NCI-H1092 (cell line): ENCODE measurements around the gene KPNB1.
A peak's percentile ranks its signal among the peaks of the same experiment; 100 is the strongest.

ENCODE experiments used
- DNase-seq: peaks from one replicate; lab custom pipeline; 2025; lab: John Stamatoyannopoulos, UW

KPNB1 gene

DNA sequence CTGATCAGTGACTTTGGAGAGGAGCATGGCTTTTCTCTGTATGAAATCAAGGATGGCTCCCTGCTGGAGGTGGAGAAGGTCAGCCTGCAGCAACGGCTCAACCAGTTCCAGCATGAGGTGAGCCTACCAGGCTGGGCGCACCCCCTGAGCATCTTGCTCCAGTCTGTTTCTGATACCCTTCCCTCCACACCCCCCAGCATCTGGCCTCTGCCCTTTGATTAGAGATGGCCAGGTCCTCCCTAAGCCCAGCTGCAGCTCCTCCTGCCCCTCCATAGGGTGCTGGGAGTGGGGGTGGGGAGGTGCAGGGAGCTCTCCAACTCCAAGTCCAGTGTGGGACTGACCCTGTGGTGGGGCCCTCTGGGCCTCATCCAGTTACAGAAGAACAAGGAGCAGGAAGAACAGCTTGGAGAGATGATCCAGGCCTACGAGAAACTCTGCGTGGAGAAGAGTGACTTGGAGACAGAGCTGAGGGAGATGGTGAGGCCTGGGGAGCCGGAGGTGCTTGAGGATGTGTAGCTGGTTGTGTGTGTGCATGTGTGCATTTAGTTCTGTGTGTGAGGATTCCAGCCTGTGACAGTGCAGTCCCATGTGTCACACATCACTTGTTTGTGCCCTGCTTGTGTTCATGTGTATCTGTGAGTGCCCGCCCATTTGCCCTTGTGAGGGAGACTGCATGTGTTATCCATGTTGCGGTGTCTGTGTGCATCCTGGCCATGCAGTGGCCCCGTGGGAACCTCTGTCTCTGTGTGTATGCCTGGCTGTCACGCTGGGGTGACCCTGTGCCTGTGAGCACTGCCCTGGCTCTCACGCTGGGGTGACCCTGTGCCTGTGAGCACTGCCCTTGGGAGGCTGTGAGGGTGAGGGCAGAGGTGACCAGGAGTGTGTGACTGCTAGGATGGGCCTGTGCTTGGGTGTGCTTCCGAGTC lies 47.3 kb downstream of the KPNB1 start:
- DNase-seq = no peak

DNA sequence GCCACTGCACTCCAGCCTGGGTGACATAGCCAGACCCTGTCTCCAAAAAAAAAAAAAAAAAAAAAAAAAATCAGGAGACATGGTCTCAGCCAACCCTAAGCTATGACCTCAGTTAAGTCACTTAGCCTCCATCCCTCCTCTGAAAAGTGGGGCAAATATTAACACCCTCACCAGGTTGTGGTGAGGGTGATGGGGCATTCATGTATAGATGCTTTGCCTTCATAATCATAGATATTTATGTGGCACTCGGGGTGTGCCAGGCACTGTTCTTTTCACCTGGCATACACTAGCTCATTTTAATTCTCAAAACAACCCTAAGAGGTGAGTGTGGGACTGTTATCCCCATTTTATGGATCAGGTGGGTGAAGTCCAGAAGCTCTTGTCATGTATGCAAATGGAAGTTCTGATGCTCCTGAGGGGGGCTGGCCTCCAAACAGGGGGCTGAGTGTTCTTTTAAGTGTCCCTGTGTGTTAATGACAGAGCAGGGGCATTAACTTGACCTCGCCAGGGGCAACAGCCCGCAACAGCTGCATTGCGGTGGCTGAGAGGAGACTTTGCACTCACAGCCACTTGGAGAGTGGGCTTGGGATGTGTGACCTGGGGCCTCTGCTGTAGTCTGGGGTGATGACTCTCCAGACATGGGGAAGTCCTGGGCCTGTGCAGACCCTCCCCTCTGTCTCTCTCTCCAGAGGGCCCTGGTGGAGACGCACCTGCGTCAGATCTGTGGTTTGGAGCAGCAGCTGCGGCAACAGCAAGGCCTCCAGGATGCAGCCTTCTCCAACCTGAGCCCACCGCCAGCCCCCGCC lies 48.4 kb downstream of the KPNB1 start:
- no peak for DNase-seq

DNA sequence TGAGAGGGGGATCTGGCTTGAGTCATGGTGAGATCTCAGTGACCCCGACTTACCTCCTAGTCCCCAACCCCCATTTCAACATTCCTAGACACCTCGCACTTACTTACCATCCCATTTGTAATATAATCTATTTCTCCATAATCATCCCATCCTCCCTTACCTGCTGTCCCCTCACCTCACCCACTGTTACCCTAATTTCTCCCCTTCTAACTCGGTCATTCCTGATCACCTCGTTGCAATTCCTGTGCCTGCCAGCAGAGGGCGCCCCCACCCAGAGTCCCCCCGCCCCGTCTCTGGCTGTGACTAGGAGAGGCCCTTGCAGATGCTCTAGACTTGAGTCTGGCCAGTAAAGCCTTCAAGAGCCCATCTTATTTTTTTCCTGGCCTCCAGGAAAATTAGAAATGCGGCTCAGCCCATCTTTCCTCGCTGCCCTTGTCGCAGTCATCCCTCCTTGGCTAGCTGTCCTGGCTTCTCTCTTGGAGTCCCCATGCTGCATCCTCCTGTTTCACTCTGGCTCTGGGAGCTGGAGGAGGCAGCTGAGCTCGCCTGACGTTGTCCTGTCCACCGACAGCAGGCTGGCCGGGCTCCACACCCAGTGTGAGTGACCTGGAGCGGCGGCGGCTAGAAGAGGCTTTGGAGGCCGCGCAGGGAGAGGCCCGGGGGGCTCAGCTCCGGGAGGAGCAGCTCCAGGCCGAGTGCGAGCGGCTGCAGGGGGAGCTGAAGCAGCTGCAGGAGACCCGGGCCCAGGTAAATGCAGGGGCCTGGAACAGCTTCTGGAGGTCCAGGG lies 49.2 kb downstream of the KPNB1 start:
- DNase-seq = peak; percentile 14

DNA sequence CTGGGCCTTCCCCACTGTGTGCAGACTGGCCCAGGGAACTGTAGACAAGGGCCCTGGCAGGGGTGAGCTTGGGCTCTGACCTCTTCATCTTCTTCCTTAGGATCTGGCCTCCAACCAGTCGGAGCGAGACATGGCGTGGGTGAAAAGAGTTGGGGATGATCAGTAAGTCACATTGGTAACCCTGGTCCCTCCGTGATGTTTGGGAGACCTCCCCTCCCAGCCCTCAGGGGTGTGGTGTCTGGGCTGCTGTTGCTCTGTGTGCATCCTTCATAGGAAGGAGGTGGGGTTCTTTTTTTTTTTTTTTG lies 49.8 kb downstream of the KPNB1 start:
- no peak for DNase-seq

DNA sequence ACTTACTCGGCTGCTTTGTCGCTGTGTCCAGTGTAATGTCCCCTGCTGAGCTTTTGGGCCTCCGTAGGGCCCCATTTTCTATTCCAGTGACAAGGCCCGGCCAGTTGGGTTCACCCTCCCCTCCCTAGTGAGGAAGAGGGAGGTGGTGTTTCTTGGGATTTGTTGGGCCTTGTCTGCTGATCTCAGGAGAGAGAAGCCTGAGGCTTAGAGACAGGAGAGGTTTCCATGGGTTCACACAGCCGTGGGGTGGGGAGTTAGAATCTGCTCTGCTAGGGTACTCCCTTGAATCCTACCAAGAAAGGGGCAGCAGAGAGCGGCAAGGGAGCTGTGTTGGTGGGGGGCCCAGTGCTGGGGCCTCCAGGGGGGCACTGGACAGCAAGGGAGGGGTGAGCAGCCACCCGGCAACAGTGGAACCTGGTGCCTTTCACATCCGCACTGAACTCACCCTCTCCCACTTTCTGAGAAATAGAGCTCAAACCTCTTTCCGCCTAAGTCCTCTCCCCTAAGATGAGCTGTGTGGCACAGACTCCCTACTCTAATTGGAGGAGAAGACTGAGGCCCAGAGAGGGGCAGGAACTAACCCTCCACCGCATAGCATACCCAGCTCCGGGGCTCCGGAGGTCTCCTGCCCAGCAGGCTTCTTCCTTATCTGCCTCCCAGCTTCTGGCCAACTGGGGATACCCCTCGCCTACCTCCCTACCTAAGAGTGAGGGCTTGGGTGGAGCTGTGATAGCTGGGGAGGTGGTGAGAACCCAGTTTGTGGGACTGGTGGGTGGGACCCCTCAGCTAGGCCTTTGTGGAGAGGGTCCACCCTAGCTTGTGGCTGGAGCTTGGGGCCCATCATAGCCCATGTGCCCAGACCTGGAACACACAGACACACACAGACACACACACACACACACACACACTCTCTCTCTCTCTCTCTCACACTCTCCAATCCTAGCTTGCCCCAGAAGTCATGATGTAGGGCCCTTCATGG lies 51.0 kb downstream of the KPNB1 start:
- no peak for DNase-seq

DNA sequence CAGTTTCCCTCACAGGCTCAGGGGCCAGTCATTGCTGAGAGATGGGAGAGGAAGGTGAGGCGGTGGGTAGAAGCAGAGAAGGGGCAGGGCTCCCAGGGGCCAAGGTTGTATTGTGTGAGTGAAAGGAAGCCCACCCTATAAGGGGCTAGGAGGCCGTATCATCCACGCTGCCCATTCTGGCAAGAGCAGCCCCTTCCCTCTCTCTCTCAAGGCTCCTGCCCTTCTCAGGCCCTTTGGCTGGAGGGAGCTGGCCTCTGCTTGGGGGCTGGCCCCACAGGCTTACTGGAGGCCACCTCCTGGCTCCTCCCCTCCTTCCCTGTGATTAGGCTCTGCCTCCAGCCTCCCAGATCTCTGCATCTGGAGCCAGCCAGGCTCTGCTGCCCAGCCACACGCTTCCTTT lies 51.9 kb downstream of the KPNB1 start:
- no peak for DNase-seq

DNA sequence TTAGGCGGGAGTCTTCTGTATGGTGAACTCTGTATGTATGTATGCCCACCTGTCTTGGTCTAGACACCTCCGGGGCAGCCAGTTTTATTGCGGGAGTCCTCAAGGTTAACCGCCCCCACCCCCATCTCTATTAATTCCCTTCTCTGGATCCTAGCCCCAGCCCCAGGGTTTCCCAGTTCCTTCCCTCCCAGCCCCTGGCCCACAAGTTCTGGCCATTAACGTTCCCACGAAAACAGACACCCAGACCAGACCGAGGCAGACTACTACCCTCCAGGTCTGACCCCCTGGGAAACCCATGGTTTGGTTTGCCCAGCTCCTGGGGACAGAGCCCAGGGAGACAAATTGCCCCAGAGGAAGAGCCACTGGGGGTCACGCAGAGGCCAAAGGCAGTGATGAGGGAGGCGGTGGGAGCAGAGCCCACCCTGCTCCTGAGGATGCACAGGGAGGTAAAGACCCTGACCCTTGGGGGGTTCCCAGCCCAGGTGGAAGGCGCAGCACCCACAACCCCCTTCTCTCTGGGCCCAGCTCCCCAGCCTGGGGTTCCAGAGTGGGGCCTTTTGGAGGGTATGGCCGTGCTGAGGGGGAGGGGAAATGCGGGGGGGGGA lies 52.8 kb downstream of the KPNB1 start:
- no peak for DNase-seq

DNA sequence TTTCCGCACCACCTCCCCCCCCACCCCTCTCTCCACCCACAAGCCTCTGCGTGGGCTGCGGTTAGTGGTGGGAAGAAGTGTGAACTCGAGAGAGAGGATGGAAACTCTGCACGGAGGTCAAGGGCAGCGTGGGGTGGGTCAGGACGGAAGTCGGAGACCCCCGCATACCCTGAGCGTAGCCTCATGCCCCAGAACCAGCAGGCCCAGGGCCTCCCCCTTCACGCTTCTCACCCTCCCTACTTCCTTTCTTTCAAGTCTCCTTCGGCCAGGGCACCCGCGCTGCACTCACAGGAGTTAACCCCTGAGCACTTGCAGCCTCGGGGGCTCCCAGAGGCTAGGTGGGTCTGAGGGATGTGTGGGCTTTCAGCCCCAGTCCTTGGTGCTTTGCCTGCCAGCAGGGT lies 53.5 kb downstream of the KPNB1 start:
- no peak for DNase-seq

DNA sequence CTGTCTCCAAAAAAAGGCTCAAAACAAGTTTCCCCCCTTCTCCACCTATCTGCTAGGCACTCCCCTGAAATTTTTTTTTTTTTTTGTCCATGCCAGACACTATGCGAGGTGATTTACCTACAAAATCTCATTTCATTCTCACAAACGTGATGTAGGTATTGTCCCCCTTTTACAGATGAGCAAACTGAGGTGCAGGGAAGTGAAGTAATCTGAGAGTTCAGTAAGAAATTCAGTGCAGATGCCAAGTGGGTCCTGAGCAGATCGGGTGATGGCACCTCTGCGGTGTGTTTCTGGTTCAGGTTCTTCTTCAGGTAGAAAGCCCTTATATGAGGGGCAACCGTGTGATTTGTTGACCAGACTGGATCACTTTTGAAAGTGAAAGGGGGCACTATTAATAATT lies 54.0 kb downstream of the KPNB1 start:
- no peak for DNase-seq

DNA sequence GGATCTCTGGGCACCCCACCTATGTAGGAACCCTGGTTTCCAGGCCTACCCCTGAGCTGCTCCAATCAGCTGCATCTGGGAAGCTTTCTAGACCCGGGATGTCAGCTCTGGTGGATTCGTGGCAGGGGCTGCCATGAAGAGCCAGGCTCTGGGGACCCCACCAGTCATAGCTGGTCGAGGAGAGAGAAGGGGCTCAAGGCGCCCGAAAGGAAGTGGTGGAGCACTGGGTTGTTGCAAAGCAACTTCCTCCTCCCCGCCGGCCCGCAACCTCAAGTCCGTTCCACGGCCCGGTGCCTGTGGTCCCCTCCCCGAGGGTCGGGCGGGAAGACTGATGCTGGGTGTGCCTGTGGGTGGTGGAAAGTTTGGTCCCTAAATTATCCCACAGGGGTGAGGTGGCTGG lies 54.4 kb downstream of the KPNB1 start:
- DNase-seq = no peak

DNA sequence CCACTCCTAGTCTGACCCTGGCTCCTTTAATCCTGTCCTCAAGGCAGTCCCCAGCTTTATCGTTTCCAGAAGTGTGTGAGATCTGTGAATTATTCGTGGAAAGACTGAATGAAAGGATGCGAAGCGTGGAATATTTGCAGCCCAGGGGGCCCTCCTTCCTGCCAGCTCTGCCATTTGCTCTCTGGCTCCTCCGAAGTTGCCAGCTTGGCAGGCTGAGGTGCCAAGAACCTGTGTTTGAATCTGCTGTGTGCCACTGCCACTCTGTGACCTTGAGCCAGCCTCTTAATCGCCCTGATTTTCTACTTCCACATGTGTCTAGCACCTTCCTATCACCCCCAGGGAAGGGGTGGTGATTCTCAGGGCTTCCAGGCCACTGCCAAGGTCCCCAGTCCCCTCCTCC lies 55.0 kb downstream of the KPNB1 start:
- DNase-seq = no peak

DNA sequence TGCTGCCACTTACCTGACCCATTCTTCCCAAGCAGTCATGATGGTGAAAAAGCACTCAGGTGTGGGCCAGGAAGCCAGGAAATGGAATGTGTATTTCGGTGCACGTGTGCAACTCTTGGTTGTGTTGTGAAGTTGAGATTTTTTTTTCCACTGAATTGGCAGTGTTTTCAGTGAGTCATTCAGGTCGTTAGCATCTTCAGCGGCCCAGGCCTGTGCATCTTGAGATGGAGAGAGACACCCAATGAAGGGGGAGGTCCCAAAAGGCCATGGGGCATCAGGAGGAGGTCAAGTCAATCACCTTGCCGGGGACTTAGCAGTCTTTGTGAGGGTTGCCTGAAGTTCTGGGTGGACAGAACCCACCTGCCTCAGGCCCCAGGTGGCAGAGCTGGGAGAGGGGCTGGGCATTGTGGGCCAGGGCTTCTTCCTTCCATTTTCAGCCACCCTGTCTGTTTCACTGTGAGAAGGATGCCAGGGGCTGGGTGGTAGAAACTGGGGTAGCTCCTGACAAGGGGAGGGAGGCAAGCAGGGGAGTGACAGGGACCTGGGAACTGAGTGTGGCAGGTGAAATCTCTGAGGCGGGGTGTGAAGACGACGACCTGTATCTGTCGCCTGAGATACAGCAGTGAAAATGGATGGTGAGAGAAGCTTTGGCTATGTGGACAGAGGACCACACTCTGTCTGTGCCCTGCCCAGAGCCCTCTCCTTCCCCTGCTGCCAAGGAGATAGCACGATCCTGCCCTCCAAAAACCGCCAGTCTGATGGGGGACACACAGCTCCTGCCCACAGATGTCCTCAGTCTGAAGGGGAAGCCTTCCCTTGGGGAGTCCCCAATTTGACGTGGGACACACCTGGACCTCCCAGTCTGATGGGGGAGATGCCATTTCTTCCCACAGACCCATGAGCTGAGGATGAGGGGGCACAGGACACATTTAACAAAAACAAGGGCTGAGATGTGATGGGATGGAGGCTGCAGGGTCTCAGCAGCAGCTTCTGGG lies 56.1 kb downstream of the KPNB1 start:
- DNase-seq = no peak

DNA sequence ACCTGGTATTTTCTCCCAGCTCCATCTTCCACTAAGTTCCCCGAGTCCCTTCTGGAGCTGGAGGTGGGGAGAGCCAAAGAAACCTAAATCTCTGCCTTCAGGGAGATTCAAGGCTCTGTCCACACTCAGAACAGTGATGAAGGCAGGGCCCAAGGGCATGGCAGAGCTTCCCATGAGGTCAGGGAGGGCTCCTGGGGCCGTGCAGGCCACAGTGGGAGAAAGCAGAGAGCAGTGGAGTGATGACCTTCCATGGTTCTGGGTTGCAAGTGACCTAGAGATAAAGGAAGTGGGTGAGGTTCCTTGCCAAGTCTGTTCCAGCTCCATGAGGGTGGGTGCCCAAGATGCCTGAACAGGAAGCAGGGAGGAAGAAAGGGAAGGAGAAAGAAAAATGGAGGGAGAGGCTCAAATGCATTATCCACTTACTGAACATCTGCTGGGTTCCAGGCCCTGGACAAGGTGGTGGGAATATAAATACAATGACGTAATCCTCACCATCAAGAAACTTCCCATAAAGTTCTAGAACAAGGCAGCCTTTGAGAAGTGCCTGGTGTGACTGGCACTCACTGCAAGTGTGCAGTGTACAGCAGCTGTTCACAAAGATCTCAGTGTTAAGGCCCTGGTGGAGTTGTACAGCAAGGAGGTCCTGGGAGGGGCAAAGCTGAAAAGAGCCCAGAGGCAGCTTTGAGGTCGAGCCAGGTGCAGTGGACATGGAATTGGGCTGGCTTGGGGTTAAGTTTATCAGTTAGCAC lies 57.5 kb downstream of the KPNB1 start:
- DNase-seq = no peak

DNA sequence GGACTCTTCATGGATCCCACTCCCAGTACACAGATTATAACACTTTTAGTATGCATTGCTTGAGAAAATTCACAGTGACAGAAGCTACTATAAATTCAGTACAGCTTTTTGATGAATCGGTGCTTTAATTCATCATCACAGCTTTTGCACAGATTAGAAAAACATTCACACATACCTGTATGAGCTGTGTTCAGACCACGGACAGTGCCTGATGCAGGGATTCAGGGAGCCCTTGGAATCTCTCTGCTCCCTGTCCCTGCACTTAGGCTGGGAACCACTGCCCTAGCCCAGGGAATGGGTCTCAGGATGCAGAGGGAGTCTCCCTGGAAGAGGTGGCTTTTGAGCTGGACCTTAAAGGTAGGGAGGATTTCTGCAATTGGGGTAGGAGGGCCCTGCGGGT lies 58.2 kb downstream of the KPNB1 start:
- no peak for DNase-seq

DNA sequence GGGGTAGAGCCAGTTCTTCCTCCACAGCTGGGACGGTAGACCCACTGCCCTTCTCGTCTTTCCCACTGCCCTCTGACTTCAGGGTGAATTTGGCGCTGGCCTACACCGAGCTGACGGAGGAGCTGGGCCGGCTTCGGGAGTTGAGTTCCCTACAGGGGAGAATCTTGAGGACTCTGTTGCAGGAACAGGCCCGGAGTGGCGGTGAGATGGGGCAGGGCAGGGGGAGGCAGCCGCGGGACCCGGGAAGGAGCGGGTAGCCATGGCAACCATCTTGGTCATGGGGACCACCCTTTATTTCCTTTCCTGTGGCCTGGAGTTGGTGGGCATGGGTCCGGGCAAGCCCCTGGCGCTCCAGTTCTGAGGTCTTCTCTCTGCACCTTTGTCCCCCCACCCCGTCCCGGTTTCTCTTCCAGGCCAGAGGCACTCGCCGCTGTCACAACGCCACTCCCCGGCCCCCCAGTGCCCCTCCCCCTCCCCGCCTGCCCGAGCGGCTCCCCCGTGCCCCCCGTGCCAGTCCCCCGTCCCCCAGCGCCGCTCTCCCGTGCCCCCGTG lies 58.7 kb downstream of the KPNB1 start:
- no peak for DNase-seq

DNA sequence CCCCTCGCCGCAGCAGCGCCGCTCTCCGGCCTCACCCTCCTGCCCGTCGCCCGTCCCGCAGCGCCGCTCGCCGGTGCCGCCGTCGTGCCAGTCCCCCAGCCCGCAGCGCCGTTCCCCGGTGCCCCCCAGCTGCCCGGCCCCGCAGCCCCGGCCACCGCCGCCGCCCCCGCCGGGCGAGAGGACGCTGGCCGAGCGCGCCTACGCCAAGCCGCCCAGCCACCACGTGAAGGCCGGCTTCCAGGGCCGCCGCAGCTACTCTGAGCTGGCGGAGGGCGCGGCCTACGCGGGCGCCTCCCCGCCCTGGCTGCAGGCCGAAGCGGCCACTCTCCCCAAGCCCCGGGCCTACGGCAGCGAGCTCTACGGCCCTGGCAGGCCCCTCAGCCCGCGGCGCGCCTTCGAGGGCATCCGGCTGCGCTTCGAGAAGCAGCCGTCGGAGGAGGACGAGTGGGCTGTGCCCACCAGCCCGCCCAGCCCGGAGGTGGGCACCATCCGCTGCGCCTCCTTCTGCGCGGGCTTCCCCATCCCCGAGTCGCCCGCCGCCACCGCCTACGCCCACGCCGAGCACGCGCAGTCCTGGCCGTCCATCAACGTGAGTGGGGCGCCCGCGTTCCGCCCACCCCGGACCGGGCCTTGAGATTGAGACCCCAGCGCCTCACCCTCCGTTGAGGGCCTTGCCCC lies 59.3 kb downstream of the KPNB1 start:
- DNase-seq = no peak

DNA sequence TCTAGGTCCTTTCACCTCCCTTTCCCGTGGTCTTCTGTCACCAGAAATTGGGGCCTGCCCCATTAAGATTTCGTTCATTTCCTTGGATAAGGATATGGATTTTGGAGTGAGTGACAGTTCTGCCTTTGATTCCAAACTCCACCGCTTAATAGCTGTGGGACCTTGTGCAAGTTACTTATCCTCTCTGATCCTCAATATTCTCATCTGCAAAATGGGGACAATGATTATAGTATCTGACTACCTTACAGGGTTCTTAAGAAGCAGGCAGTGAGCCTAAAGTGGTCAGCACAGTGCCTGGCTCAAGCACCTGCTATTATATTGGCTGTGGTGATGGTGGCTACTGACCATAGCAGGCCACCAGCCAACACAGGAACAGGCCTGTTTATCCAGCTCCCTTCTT lies 59.9 kb downstream of the KPNB1 start:
- DNase-seq = no peak
